DND-41 (cell line): ENCODE data around the gene ETV4.
"Not testable (repeated sequence)": the region's sequence is repeated elsewhere in the genome, so short reads cannot be mapped to it uniquely, and the experiment has no call there.

Experiments used
- ATAC-seq: fragments of 200-7000 bp; cut with Tn5 transposase; 3 replicates; pipeline ENCODE4 v1.9.1; 2021; ENCODE audit warnings: low read depth; ENCODE audit not compliant: insufficient read depth
- DNase-seq: peaks from one replicate; pipeline ENCODE4 v3.0.0-alpha.2; 2020
- H2AFZ ChIP-seq: 2 replicates; pipeline ENCODE4 v1.6.0; 2012; ENCODE audit warnings: low read depth, low read length
- H3K27ac ChIP-seq: 2 replicates; pipeline ENCODE4 v1.5.1; 2012; ENCODE audit warnings: low read length, inconsistent platforms
- H3K27me3 ChIP-seq: fragments of 200-600 bp; sonication (generic); 2 replicates; pipeline ENCODE4 v1.6.0; 2012; ENCODE audit warnings: low read length, mild to moderate bottlenecking, inconsistent platforms; ENCODE audit not compliant: insufficient read depth, poor library complexity
- H3K36me3 ChIP-seq: 2 replicates; pipeline ENCODE4 v1.5.1; 2012; ENCODE audit warnings: low read length, inconsistent platforms; ENCODE audit not compliant: insufficient read depth
- H3K4me1 ChIP-seq: 2 replicates; pipeline ENCODE4 v1.5.1; 2012; ENCODE audit warnings: mild to moderate bottlenecking, low read length; ENCODE audit not compliant: insufficient read depth
- H3K4me2 ChIP-seq: 2 replicates; pipeline ENCODE4 v1.6.0; 2012; ENCODE audit warnings: mild to moderate bottlenecking, moderate library complexity, low read length, inconsistent platforms; ENCODE audit not compliant: insufficient read depth
- H3K4me3 ChIP-seq, 2 experiments: fragments of 200-600 bp in 1 of 2; shearing (Covaris generic) in 1 of 2; 2 replicates each; pipeline ENCODE4 v1.5.1; 2012 to 2016; ENCODE audit warnings: inconsistent platforms in 2 of 2, low read length in 2 of 2, mild to moderate bottlenecking in 2 of 2, low read depth in 1 of 2, moderate library complexity in 1 of 2
- H3K79me2 ChIP-seq: 2 replicates; pipeline ENCODE4 v1.6.0; 2012; ENCODE audit warnings: low read length, inconsistent platforms; ENCODE audit not compliant: insufficient read depth
- H3K9ac ChIP-seq: 2 replicates; pipeline ENCODE4 v1.6.0; 2012; ENCODE audit warnings: low read depth, mild to moderate bottlenecking, inconsistent platforms, low read length, moderate library complexity
- H3K9me3 ChIP-seq: 2 replicates; pipeline ENCODE4 v1.5.1; 2012; ENCODE audit warnings: low read length, moderate library complexity, mild to moderate bottlenecking, inconsistent platforms; ENCODE audit not compliant: insufficient read depth, severe bottlenecking
- H4K20me1 ChIP-seq: 2 replicates; pipeline ENCODE4 v1.6.0; 2012; ENCODE audit warnings: low read length; ENCODE audit not compliant: insufficient read depth
- EZH2 ChIP-seq: IDR thresholded peaks from 3 replicates; pipeline ENCODE4 v1.6.1; 2012; ENCODE audit warnings: borderline replicate concordance, low read depth, mild to moderate bottlenecking, moderate library complexity, low read length, inconsistent platforms; ENCODE audit not compliant: severe bottlenecking
- TF ChIP-seq, protein P1 (sequence below): IDR thresholded peaks from 2 replicates; pipeline ENCODE4 v1.5.1; 2012; ENCODE audit warnings: borderline replicate concordance, low read length, moderate library complexity, mild to moderate bottlenecking; ENCODE audit not compliant: poor library complexity, severe bottlenecking; ENCODE audit errors: extremely low read depth

Gene ETV4

DNA sequence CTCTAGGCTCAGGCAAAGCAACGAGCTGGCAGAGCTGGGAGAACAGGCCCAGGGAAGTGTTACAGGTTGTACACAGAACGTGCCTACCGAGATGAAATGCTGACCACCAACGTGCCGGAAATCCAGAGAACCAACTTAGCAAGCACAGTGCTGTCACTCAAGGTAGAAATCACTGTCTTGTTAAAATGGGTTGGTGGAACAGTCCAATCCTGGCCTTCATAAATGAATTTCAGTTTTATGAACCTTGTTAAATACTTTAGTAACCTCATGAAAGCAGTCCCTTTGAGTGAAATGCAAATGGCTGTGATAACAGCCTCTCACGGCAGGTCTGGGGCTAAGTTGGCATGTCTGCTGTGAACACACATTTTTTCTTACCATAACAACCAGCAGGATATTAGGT, 29.0 kb downstream of the ETV4 start:
- Histone ChIP-seq H3K27me3 (no peaks in the 10 kb centered on the region), H3K9ac (no peak overlapping the region), H2AFZ (no peak overlapping the region), H3K36me3 (peaks cover 97% of the 10 kb centered on the region), H4K20me1 (no peaks in the 10 kb centered on the region), H3K4me3 (no peak overlapping the region), H3K9me3 (no peaks in the 10 kb centered on the region), H3K4me2 (no peak overlapping the region), H3K27ac (no peak overlapping the region), H3K4me1 (no peaks in the 10 kb centered on the region), H3K79me2 (no peaks in the 10 kb centered on the region)
- TF ChIP-seq, protein P1, sequence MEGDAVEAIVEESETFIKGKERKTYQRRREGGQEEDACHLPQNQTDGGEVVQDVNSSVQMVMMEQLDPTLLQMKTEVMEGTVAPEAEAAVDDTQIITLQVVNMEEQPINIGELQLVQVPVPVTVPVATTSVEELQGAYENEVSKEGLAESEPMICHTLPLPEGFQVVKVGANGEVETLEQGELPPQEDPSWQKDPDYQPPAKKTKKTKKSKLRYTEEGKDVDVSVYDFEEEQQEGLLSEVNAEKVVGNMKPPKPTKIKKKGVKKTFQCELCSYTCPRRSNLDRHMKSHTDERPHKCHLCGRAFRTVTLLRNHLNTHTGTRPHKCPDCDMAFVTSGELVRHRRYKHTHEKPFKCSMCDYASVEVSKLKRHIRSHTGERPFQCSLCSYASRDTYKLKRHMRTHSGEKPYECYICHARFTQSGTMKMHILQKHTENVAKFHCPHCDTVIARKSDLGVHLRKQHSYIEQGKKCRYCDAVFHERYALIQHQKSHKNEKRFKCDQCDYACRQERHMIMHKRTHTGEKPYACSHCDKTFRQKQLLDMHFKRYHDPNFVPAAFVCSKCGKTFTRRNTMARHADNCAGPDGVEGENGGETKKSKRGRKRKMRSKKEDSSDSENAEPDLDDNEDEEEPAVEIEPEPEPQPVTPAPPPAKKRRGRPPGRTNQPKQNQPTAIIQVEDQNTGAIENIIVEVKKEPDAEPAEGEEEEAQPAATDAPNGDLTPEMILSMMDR, result no peak
- TF ChIP-seq EZH2, result no peak
- no peak for DNase-seq
- ATAC-seq, result no peak

DNA sequence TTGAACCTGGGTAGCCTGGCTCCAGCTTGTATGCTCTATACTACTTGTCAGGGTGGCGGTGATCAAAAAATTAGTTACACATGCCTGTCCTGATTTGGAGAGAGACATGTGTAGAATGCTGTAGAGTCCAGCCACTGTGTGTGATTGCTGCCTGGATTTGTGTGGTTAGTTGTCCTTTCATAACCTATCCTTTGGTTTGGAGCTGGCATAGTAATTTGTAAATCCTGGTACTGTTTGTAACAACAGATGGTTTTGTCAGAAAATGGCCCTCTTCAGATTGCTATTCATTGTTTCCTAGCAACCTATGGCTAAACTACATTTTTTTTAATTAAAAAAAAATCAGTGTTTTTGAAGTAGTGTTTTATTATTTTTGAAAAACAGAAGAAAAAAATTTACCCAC, 30.5 kb downstream of the ETV4 start:
- Histone ChIP-seq H3K4me3 (no peak overlapping the region), H3K4me2 (no peak overlapping the region), H3K27me3 (no peaks in the 10 kb centered on the region), H3K9me3 (no peaks in the 10 kb centered on the region), H3K9ac (no peak overlapping the region), H4K20me1 (no peaks in the 10 kb centered on the region), H3K36me3 (peaks cover 95% of the 10 kb centered on the region), H3K4me1 (no peaks in the 10 kb centered on the region), H2AFZ (no peak overlapping the region), H3K27ac (no peak overlapping the region), H3K79me2 (no peaks in the 10 kb centered on the region)
- ATAC-seq (no peak), DNase-seq (no peak)
- no peak for TF ChIP-seq EZH2
- TF ChIP-seq, protein P1, result no peak

GRCh38 chr17:43511199-43511598, 34.9 kb downstream of the ETV4 start:
- H3K4me2 ChIP-seq, DNase-seq, H3K27me3 ChIP-seq, H3K9me3 ChIP-seq, H4K20me1 ChIP-seq, H3K4me3 ChIP-seq, ATAC-seq, H3K9ac ChIP-seq, H3K4me1 ChIP-seq, H3K79me2 ChIP-seq, H2AFZ ChIP-seq, H3K27ac ChIP-seq: not testable (repeated sequence)
- peaks cover 94% of the 10 kb centered on the region for H3K36me3 ChIP-seq

GRCh38 chr17:43509440-43509839, 36.7 kb downstream of the ETV4 start:
- not testable (repeated sequence) for H4K20me1 ChIP-seq, ATAC-seq, H3K9ac ChIP-seq, H2AFZ ChIP-seq, H3K27ac ChIP-seq, H3K27me3 ChIP-seq, H3K9me3 ChIP-seq, H3K4me2 ChIP-seq, H3K79me2 ChIP-seq, DNase-seq, H3K4me3 ChIP-seq, H3K4me1 ChIP-seq
- peaks cover 95% of the 10 kb centered on the region for H3K36me3 ChIP-seq

- H3K36me3 ChIP-seq, result peaks cover 58% of the 10 kb centered on the region
Measured at GRCh38 chr17:43490621-43491020, 55.5 kb downstream of the ETV4 start.

More at GRCh38 chr17:43490621-43491020, 55.5 kb downstream of the ETV4 start:
- Histone ChIP-seq H3K4me3 (no peak overlapping the region), H3K4me2 (no peak overlapping the region), H3K27me3 (no peaks in the 10 kb centered on the region), H4K20me1 (peaks cover 4% of the 10 kb centered on the region; the same call in 1 of the 2 replicates), H2AFZ (no peak overlapping the region), H3K79me2 (peaks cover 42% of the 10 kb centered on the region), H3K9me3 (no peaks in the 10 kb centered on the region), H3K9ac (no peak overlapping the region), H3K27ac (no peak overlapping the region), H3K4me1 (peaks cover 11% of the 10 kb centered on the region)
- ATAC-seq, result no peak
- DNase-seq, result no peak
- no peak for TF ChIP-seq EZH2
- TF ChIP-seq, protein P1, result no peak
